D721Med (cell line): ENCODE data around the gene PNPLA3.

Experiments
- DNase-seq: peaks from one replicate; pipeline ENCODE4 v3.0.0; 2011; ENCODE audit warnings: low spot score; ENCODE audit not compliant: insufficient read length
- FAIRE-seq: peaks from 2 replicates; lab custom pipeline; 2011; peaks lifted over from hg19 to GRCh38; lab: Jason Lieb, UNC
- TF ChIP-seq, protein P1 (sequence below): IDR thresholded peaks from 2 replicates; pipeline ENCODE4 v1.5.1; 2012; ENCODE audit warnings: mild to moderate bottlenecking, control low read depth; ENCODE audit not compliant: insufficient read depth; ENCODE audit errors: missing control alignments

The PNPLA3 gene

DNA sequence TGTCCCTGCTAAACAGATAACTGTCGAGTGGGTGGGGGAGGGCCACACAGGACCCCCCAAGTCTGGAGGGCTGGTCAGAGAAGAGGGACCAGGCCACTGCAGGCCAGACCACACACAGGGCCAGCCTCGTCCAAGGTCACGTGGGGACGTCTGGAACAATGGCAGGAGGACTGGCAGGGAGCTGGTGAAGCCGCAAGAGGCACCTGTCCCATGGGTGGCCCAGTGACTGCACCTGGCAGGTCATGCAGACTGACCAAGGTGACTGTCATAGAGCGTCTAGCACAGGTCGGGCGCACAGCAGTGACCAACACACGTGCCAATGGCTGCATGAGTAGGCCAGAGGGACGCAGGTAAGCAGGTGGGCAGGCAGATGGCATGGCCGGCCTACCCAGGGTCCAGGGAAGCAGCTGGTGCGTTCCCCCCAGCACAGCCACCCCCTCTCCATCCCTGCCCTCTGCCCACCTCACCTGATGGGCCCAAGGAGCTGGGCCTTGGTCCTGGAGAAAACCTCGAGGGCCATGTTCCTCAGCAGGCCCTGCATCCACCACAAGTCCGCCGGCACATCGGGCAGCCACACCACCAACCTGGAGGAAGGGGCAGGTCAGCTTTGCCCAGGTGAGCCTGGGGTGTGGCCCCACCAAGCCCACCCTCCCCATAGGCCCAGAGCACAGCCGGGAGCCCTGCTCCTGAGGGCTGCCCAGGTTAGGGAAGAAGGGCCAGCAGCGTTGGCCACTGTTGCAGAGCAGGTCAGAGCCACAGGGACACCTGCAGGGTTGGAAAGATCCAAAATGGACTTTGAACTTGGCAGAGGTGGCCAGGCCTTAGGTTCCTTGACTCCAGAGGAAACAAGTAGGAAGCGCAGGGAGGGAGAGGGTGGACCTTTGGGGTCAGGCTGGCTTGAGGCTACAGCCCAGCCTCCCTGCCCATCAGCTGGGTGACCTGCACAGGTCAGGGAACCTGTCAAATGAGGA is 42.2 kb upstream of the PNPLA3 start:
- TF ChIP-seq, protein P1, sequence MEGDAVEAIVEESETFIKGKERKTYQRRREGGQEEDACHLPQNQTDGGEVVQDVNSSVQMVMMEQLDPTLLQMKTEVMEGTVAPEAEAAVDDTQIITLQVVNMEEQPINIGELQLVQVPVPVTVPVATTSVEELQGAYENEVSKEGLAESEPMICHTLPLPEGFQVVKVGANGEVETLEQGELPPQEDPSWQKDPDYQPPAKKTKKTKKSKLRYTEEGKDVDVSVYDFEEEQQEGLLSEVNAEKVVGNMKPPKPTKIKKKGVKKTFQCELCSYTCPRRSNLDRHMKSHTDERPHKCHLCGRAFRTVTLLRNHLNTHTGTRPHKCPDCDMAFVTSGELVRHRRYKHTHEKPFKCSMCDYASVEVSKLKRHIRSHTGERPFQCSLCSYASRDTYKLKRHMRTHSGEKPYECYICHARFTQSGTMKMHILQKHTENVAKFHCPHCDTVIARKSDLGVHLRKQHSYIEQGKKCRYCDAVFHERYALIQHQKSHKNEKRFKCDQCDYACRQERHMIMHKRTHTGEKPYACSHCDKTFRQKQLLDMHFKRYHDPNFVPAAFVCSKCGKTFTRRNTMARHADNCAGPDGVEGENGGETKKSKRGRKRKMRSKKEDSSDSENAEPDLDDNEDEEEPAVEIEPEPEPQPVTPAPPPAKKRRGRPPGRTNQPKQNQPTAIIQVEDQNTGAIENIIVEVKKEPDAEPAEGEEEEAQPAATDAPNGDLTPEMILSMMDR, result no peak
- no peak for FAIRE-seq

DNA sequence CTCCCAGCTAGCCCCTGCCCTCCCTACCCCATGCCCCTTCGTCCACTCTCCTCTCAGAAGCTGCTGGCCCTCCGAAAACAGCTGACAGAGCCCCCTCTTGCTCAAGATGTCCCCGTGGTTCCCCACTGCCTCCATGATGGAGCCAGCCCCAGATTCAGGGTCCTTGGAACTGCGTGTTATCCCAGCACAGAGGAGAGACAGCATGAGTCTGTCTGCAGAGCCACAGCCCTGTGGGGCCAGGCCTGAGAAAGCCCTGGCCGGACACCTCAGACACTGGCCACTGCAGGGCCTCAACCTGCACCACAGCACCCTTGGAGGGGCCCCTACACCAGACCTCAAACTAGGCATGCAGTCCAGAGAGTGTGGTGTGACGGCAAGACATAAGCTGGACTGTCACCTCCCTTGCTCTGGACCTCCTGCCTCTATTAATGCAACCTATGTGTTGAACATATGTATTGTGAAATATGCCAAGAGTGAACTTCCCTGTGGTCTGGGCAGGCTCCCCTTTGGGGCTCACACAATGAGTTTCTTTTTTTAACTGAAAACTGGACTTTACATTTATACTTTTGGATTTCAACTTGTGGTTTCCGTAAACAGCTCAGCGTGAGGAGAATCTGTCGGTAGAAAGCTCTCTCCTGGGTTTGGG is 41.4 kb upstream of the PNPLA3 start:
- TF ChIP-seq, protein P1, result no peak
- no peak for DNase-seq
- no peak for FAIRE-seq

More for the DNA sequence above, 42.2 kb upstream of the PNPLA3 start:
- no peak for DNase-seq

DNA sequence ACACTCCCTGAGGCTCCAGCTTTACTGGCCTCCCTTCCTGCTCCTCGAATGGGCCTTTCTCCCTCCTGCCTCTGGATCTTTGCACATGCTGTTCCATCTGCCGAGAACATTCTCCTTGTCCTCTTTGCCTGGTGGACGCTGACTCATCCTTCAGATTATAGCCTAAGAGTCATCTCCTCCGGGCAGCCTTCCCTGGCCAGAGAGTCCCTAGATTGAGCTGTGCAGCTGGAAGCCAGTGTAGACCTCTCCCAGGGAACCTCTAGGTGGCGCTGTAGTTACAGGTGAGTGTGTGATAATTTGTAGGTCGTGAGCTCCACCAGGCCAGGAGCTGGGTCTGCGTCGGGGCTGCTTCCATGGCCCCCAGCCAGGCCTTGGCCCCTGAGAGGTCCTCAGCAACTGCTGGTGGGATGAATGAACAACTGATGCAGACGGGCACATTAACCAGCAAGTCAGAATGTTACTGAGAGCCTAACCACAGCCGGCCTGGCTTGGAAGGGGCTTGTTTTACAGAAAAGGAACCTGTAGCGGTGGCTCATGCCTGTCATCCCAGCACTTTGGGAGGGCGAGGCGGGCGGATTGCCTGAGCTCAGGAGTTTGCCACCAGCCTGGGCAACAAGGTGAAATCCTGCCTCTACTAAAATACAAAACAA is 40.5 kb upstream of the PNPLA3 start:
- FAIRE-seq (no peak), DNase-seq (peak; percentile 72)
- TF ChIP-seq, protein P1, result peak; percentile 77

DNA sequence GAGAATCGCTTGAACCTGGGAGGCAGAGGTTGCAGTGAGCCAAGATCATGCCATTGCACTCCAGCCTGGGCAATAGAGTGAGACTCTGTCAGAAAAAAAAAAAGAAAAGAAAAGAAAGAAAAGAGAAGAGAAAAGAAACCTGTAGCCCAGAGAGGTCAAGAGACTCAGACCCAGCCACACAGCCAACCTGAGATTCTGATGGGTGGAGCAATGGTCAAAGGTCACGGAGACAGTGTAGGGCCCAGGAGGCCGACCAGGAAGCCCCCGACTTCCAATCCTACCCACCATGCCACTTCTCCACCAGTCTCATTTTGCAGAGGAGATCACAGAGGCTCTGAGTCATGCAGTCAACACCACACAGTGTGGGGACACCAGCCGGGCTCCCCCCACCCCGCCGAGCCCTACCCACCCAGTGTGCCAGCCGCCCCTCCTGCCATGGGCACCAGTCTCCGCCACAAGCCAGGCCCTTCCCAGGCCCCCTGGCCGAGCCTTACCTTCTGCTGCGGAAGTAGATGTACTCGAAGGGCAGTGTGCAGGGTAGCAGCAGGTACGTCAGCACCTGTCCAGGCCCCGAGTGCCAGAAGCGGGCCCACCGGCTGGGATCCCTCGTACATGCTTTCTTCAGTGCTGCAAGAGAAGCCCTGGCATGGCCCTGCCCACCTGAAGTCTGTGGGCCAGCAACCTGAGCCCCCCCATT is 39.7 kb upstream of the PNPLA3 start:
- TF ChIP-seq, protein P1, result no peak
- DNase-seq (no peak), FAIRE-seq (no peak)

DNA sequence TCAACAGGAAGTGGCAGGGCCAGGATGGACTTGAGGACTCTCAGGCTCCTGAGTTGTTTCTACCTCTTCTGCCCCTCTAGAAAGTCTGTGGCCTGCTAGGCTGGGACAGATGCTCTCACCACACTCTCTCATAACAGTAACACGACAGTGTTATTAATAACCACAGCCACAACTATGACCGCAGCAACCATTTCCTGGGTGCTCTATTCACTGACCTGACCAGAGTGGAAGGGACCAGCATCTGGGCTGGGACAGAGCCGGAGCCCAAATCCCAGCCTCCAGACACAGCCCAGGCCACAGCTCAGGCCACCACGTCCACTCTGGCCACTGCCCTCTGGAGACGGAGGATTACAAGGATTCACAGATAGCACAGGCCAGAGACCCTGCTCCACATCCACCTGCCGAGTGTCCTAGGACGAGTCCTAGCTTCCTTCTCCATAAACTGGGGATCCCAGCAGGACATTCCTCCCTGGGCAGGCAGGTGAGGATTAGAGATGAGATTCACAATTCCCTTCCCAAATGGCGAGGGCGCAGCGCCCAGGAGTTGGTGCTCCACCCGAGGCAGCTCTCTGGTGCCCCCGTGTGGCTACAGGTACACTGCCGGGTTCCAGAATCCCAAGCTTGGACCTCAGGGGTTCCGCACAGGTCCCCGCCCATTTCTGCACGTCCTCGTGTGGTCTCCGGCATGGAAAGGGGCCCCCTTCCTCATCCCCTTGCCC is 38.8 kb upstream of the PNPLA3 start:
- no peak for FAIRE-seq
- no peak for DNase-seq

DNA sequence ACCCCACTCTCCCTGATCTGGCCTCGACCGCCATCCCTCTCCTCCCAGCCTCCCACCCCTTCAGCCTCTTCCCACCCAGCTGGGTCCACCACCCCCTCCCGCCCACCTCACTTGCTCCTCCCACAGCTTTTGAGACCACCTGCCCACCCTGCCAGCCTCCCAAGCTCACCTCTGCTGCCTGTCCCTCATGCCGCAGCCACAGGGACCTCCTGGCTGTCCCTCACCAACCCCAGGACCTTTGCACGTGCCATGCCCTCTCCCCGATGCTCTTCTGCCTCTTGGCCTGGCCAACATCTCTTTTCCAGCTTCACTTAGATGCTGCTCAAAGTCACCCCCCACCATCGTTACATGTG is 38.3 kb upstream of the PNPLA3 start:
- TF ChIP-seq, protein P1, result no peak

More for the DNA sequence above, 38.8 kb upstream of the PNPLA3 start:
- TF ChIP-seq, protein P1, result peak; percentile 64

More for the DNA sequence above, 38.3 kb upstream of the PNPLA3 start:
- DNase-seq (no peak), FAIRE-seq (no peak)
